Stomach (tissue), 4 donors: Measurements from ENCODE around the gene DLGAP5.

Experiments used
- POLR2A ChIP-seq, 4 donors: fragments of 450-650 bp; IDR thresholded peaks; one replicate each; pipeline ENCODE4 v1.6.1; 2016; ENCODE audit warnings: antibody characterized with exemption in 4 of 4, control low read depth in 2 of 4, mild to moderate bottlenecking in 1 of 4, moderate library complexity in 1 of 4
- TF ChIP-seq, protein P1 (sequence below), 7 experiments: fragments of 450-650 bp in 4 of 7; fragments of 200-600 bp in 3 of 7; sonication (generic) in 3 of 7; IDR thresholded peaks; one replicate each; pipeline ENCODE4 v1.5.1; 2016 to 2019; ENCODE audit warnings: antibody characterized with exemption in 7 of 7, control low read depth in 2 of 7, mild to moderate bottlenecking in 1 of 7

DNA sequence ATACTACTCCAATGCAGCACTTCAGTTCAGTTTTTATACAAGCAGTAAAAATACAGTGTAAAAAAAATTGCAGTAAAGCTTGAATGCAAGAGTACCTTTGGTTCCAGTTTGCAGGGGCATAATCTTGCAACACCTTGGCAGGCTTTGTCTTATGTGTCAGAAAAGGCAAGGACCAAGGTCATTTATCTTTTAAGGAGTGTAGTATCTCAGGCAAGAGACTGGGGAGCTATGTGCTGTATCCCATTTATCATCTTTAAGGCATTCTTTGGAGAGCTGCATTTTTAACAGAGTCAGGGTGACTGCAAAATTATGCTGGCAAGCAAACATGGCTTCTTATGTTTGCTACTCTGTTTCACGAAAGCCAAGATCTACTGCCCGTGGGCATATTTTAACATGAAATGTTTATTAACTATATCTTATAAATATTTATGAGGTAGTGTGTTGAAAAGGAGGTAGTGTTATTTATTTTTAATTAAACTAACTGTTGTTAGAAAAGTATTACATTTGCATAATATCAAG lies 14.8 kb upstream of the DLGAP5 start:
- TF ChIP-seq POLR2A (IDR thresholded peaks at IDR 0.05): no peak
- TF ChIP-seq, protein P1, sequence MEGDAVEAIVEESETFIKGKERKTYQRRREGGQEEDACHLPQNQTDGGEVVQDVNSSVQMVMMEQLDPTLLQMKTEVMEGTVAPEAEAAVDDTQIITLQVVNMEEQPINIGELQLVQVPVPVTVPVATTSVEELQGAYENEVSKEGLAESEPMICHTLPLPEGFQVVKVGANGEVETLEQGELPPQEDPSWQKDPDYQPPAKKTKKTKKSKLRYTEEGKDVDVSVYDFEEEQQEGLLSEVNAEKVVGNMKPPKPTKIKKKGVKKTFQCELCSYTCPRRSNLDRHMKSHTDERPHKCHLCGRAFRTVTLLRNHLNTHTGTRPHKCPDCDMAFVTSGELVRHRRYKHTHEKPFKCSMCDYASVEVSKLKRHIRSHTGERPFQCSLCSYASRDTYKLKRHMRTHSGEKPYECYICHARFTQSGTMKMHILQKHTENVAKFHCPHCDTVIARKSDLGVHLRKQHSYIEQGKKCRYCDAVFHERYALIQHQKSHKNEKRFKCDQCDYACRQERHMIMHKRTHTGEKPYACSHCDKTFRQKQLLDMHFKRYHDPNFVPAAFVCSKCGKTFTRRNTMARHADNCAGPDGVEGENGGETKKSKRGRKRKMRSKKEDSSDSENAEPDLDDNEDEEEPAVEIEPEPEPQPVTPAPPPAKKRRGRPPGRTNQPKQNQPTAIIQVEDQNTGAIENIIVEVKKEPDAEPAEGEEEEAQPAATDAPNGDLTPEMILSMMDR (IDR thresholded peaks at IDR 0.05): no peak
